Stomach (tissue), 9 donors: ENCODE results near the gene GUK1. TPM values are rescaled to one million over a fixed set of nuclear protein-coding genes. Genes with fewer than 3 reads are reported as not detected.

ENCODE experiments used
- DNase-seq, 2 donors: peaks; one replicate each; pipeline versions ENCODE4 v3.0.0 to v3.0.0-alpha.2; 2013 to 2019
- H3K27ac ChIP-seq, 5 donors: fragments of 200-600 bp in 4 of 5; sonication (generic) in 4 of 5; one replicate each; pipeline ENCODE4 v1.5.1; 2013 to 2019; ENCODE audit warnings: mild to moderate bottlenecking in 1 of 5, moderate library complexity in 1 of 5
- H3K27me3 ChIP-seq, 3 donors: fragments of 200-600 bp; sonication (generic); one replicate each; pipeline ENCODE4 v1.5.1; 2017 to 2019; ENCODE audit warnings: mixed run types in 1 of 3
- H3K36me3 ChIP-seq, 4 donors: fragments of 200-600 bp; sonication (generic); 1 replicate in 3 of 4; 2 replicates in 1 of 4; pipeline ENCODE4 v1.5.1; 2016 to 2019
- H3K4me1 ChIP-seq, 4 donors: fragments of 200-600 bp; sonication (generic); one replicate each; pipeline ENCODE4 v1.5.1; 2016 to 2019
- H3K4me3 ChIP-seq, 4 donors: fragments of 200-600 bp; sonication (generic) in 3 of 4; one replicate each; pipeline ENCODE4 v1.5.1; 2016 to 2019; ENCODE audit warnings: mild to moderate bottlenecking in 1 of 4
- H3K9me3 ChIP-seq, 4 donors: fragments of 200-600 bp; sonication (generic); one replicate each; pipeline ENCODE4 v1.5.1; 2016 to 2019
- EP300 ChIP-seq: sonication (generic); formaldehyde crosslinking; IDR thresholded peaks from one replicate; pipeline ENCODE4 v1.6.1; 2017; ENCODE audit warnings: antibody characterized with exemption
- POLR2A ChIP-seq, 4 donors: fragments of 450-650 bp; IDR thresholded peaks; one replicate each; pipeline ENCODE4 v1.6.1; 2016; ENCODE audit warnings: antibody characterized with exemption in 4 of 4, control low read depth in 2 of 4, mild to moderate bottlenecking in 1 of 4, moderate library complexity in 1 of 4
- POLR2AphosphoS5 ChIP-seq, 3 donors: sonication (generic); formaldehyde crosslinking; IDR thresholded peaks; one replicate each; pipeline ENCODE4 v1.6.1; 2016; ENCODE audit warnings: antibody characterized with exemption in 3 of 3
- WGBS, 5 donors: extraction: QIAGEN DNeasy Blood & Tissue Kit in 3 of 5; methylation state at CpG; one replicate each; pipeline versions ENCODE4 v1.1.5 to v1.1.7; 2013 to 2018; 5-methylcytosine and 5-hydroxymethylcytosine counted together
- intact Hi-C: fragments of 100-400 bp; cut with DNase I; formaldehyde crosslinking; loops from one replicate; pipeline ENCODE4 v1.15.1; 2023; ENCODE audit warnings: low total_unique reads
- polyA plus RNA-seq, 3 donors: library from polyadenylated mRNA; stranded (reverse); fragments of 200-250 nt; gene quantifications; one replicate each; pipeline ENCODE4 v1.2.3, GENCODE V29; 2013
- total RNA-seq, 5 donors: library from RNA; depleted of rRNA; stranded (reverse); fragments of >200 nt; gene quantifications; one replicate each; pipeline versions ENCODE4 v1.1.0 to v1.2.3, GENCODE V29; 2014 to 2016
- TF ChIP-seq, protein P1 (sequence below), 7 experiments: fragments of 450-650 bp in 4 of 7; fragments of 200-600 bp in 3 of 7; sonication (generic) in 3 of 7; IDR thresholded peaks; one replicate each; pipeline ENCODE4 v1.5.1; 2016 to 2019; ENCODE audit warnings: antibody characterized with exemption in 7 of 7, control low read depth in 2 of 7, mild to moderate bottlenecking in 1 of 7
- donor health status: healthy with polysubstance abuse.
- donor health status: Bipolar disorder and iron deficiency.
- donor health status: healthy.

The GUK1 gene
- total and polyA plus RNA-seq, 8 donors, result 179 to 613 (median 282) TPM

DNA sequence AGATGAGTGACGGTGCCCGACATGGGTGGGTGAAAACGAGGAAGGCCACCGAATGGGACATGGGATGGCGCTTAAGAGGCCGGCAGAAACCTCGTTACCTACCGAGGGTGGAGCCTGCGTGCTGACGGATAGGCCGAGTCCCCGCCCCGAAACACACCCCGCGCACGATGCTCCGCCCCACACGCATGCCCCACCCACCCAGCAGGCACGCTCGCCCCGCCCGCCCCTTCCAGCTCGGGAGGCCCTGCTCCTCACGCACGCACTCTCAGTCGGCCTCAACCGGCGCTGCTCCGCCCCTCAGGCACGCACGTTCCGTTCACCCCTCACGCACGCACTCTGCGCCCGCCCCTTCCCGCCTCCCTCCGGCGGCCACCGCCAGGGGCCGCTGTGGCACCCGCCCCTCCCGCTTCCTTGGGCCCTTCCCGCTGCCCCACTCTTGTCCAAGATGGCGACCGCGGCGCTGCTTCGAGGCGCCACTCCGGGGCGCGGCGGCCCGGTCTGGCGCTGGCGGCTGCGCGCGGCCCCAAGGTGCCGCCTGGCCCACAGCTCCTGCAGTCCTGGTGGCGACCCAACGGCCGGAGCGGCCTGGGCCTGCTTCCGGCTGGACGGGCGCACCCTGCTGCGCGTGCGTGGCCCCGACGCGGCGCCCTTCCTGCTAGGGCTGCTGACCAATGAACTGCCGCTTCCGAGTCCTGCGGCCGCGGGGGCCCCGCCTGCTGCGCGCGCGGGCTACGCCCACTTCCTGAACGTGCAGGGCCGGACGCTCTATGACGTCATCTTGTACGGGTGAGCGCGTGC lies 25.5 kb downstream of the GUK1 start, which contains the start of gene IBA57:
IBA57 (plus strand) TSS at position 433 of the 798 bp plus-strand sequence; CDS start at position 446, 13 bp downstream.
- intact Hi-C loops, result no loop called here
- peaks cover 0 to 16% (median 10%) of the 10 kb centered on the region in 3 donors for H3K27me3 ChIP-seq
- 0 to 1% (median 1%) methylated on average over 36 to 93 of the region's 93 CpGs for WGBS, 5 donors

DNA sequence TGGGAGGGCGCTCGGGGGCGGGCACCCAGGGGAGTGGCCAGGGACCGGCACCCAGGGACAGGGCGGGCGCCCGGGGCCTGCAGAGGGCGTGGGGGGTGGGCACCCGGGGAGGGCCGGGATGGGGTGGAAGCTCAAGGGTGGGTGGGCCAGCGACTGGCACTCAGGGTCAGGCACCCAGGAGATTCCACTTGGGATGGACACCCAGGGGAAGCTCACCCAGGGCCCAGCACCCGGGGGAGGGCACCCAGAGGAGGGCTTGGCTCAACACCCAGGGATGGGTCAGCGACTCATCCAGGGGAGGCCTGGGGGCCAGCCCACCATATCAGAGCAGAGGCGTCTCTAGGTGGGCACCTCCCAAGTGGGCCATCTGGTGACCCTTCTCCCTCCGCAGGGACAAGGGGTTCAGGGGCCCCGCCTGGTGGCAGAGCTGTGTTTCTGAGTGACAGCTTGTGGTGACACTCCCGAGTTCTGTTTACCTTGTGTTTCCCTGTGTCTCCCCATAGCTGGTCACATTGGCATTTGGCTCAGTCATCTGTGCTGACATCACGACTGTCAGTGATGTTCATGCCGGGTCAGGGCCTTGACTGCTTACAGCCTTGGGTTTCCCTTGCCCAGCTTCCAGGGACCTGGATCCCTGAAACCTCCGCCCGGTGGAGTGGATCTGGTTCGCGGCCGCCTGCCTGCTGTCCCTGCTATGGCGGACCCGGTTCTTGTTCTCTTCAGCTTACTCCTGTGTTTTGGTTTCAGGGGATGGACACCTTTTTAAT lies 26.3 kb downstream of the GUK1 start:
- peaks cover 0 to 16% (median 10%) of the 10 kb centered on the region in 3 donors for H3K27me3 ChIP-seq
- H3K4me3 ChIP-seq, result peak overlapping the region; percentile 51 to 91 (median 65)
- WGBS, 5 donors, result 12 to 34% (median 20%) methylated on average over 10 to 26 of the region's 26 CpGs
- H3K27ac ChIP-seq, result peak overlapping the region; percentile 85 to 100 (median 99)
- H3K4me1 ChIP-seq, result peaks cover 23 to 48% (median 36%) of the 10 kb centered on the region in 4 donors
- peaks cover 0 to 19% (median 9%) of the 10 kb centered on the region in 4 donors for H3K36me3 ChIP-seq
- intact Hi-C loops, result no loop called here
- no peaks in the 10 kb centered on the region for H3K9me3 ChIP-seq
- TF ChIP-seq, protein P1, sequence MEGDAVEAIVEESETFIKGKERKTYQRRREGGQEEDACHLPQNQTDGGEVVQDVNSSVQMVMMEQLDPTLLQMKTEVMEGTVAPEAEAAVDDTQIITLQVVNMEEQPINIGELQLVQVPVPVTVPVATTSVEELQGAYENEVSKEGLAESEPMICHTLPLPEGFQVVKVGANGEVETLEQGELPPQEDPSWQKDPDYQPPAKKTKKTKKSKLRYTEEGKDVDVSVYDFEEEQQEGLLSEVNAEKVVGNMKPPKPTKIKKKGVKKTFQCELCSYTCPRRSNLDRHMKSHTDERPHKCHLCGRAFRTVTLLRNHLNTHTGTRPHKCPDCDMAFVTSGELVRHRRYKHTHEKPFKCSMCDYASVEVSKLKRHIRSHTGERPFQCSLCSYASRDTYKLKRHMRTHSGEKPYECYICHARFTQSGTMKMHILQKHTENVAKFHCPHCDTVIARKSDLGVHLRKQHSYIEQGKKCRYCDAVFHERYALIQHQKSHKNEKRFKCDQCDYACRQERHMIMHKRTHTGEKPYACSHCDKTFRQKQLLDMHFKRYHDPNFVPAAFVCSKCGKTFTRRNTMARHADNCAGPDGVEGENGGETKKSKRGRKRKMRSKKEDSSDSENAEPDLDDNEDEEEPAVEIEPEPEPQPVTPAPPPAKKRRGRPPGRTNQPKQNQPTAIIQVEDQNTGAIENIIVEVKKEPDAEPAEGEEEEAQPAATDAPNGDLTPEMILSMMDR (IDR thresholded peaks at IDR 0.05), result peak in 2 of 7 experiments; percentile 32 to 37
- TF ChIP-seq POLR2AphosphoS5 (IDR thresholded peaks at IDR 0.05), result peak in 1 of 3 donors; percentile 9
- TF ChIP-seq POLR2A (IDR thresholded peaks at IDR 0.05), result no peak
- DNase-seq, result peak; percentile 63 to 89

More for the DNA sequence above, 25.5 kb downstream of the GUK1 start, which contains the start of gene IBA57:
- DNase-seq, result peak; percentile 100
- Histone ChIP-seq H3K4me1 (peaks cover 23 to 49% (median 38%) of the 10 kb centered on the region in 4 donors), H3K36me3 (peaks cover 0 to 19% (median 8%) of the 10 kb centered on the region in 4 donors), H3K27ac (peak within 1 kb of the TSS; percentile 95 to 100 (median 99)), H3K4me3 (peak within 1 kb of the TSS; percentile 51 to 91 (median 65)), H3K9me3 (no peaks in the 10 kb centered on the region)
- peak; percentile 87 to 95 (median 89) for TF ChIP-seq POLR2AphosphoS5 (IDR thresholded peaks at IDR 0.05)
- peak in 1 of 4 donors; percentile 38 for TF ChIP-seq POLR2A (IDR thresholded peaks at IDR 0.05)
- peak; percentile 69 for TF ChIP-seq EP300
- TF ChIP-seq, protein P1 (IDR thresholded peaks at IDR 0.05), result peak in 5 of 7 experiments; percentile 74 to 97 (median 89)

DNA sequence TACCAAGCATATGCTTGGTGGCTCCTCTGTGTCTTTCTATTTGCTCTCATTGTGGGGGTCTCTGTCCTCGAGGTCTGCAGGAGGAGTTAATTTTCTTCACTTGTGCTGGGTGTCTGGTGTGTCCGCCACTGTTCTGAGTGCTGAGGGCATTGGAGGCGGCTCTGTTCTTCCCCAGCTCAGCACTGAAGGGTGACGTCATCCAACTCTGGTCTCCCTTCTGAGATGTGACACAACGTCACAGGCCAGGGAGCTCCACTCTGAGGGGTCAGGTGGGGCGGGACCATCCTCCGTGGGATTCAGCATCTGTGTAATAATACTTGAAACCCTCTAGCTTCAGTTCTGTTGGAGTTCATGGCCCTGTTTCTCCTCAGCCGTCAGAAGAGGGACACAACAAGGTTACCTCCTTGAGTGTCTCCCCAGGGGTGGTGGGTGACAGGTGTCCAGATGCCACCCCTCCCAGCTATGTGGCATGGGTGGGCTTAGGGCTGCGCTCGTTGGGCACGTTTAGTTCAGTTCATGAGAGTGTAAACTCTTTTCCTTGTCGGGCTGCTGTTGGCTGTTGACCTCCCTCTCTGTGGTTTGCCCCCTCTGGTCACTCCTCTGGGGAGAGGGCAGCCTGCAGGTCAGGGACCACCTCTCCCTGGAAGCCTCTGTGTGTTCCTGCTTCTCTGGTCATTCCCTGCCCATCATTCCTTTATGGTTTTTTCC lies 28.6 kb downstream of the GUK1 start:
- H3K36me3 ChIP-seq, result peaks cover 0 to 19% (median 9%) of the 10 kb centered on the region in 4 donors
- DNase-seq, result peak in 1 of 2 donors; percentile 2
- no peaks in the 10 kb centered on the region for H3K9me3 ChIP-seq
- no peaks in the 10 kb centered on the region for H3K27me3 ChIP-seq
- WGBS, 5 donors, result 81 to 85% (median 84%) methylated on average over 12 of the region's 12 CpGs
- no peak for TF ChIP-seq POLR2AphosphoS5 (IDR thresholded peaks at IDR 0.05)
- intact Hi-C loops, result no loop called here
- H3K27ac ChIP-seq, result peak overlapping the region in 1 of 5 donors; percentile 100
- no peak overlapping the region for H3K4me3 ChIP-seq
- peaks cover 4 to 32% (median 20%) of the 10 kb centered on the region in 4 donors for H3K4me1 ChIP-seq

DNA sequence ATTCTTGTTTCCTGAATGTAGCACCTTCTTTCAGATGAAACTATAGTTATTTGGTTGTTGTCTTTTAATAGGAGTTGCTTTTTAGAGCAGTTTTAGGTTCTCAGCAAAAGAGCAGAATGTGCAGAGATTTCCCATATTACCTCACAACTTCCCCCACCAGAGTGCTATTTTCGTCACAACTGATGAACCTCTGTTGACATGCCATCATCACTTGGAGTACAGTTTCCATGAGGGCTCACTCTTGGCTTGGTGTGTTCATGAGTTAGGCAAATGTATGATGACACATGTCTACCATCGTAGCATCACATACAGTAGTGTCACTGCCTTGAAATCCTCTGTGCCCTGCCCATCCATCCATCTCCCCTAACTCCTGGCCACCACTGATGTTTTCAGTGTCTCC lies 29.3 kb downstream of the GUK1 start:
- no peak overlapping the region for H3K27ac ChIP-seq
- no peak overlapping the region for H3K4me3 ChIP-seq
- DNase-seq, result peak in 1 of 2 donors; percentile 1
- no peaks in the 10 kb centered on the region for H3K9me3 ChIP-seq
- H3K36me3 ChIP-seq, result peaks cover 0 to 19% (median 9%) of the 10 kb centered on the region in 4 donors
- TF ChIP-seq POLR2AphosphoS5 (IDR thresholded peaks at IDR 0.05) (no peak), POLR2A (IDR thresholded peaks at IDR 0.05) (no peak), EP300 (no peak)
- TF ChIP-seq, protein P1 (IDR thresholded peaks at IDR 0.05), result no peak
- H3K4me1 ChIP-seq, result peaks cover 4 to 31% (median 16%) of the 10 kb centered on the region in 4 donors
- intact Hi-C loops, result no loop called here
- H3K27me3 ChIP-seq, result no peaks in the 10 kb centered on the region
- 86 to 94% (median 88%) methylated on average over 2 of the region's 2 CpGs for WGBS, 5 donors
